Activated naive CD8-positive, alpha-beta T cell treated with anti-CD3 and anti-CD28 coated beads for 36 hours (primary cell): ENCODE data around the gene IQCM. TPM values are rescaled to one million over a fixed set of nuclear protein-coding genes. Genes with fewer than 3 reads are reported as not detected.

ENCODE experiments used
- DNase-seq: peaks from one replicate; pipeline ENCODE4 v3.0.0; 2021
- H3K27ac Mint-ChIP-seq: one replicate; pipeline ENCODE4 v1.8.0; 2022; ENCODE audit warnings: mild to moderate bottlenecking, moderate library complexity, mixed read lengths
- H3K27me3 Mint-ChIP-seq: one replicate; pipeline ENCODE4 v1.8.0; 2022; ENCODE audit warnings: mild to moderate bottlenecking, mixed read lengths
- H3K36me3 Mint-ChIP-seq: one replicate; pipeline ENCODE4 v1.8.0; 2021; ENCODE audit warnings: mild to moderate bottlenecking, mixed read lengths
- H3K4me1 Mint-ChIP-seq: one replicate; pipeline ENCODE4 v1.8.0; 2021; ENCODE audit warnings: mixed read lengths
- H3K4me3 Mint-ChIP-seq: one replicate; pipeline ENCODE4 v1.8.0; 2022; ENCODE audit warnings: mild to moderate bottlenecking, moderate library complexity, mixed read lengths
- H3K9me3 Mint-ChIP-seq: one replicate; pipeline ENCODE4 v1.8.0; 2022; ENCODE audit warnings: mixed read lengths
- total RNA-seq, 2 experiments: library from RNA; stranded (reverse); gene quantifications; one replicate each; pipeline ENCODE4 v1.2.3, GENCODE V29; 2021

Gene IQCM, protein sequence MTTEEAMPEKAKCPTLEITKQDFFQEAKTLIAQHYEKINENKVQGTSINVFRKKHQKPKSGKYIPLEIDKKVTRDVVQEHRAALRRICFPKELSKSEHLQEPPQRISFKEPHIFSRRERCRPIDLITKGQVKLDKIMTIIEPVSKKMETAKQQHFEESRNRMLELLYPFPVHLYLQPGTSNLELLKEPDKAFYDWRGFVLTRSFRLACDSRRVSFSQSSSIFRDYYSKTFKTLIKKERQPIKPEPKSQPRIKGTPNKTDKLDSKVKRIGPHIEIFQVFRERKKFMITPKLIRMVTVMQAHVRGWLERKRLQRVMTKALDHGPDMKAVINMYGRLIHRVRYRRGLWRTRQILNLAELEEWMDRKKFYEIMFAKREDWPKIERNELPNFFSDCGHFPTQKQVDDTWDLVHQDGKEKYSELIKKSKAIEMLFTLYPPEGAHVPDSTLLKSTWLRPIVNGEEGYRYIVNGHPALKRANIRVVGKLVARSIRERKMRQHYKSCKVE
- total RNA-seq: not detected

DNA sequence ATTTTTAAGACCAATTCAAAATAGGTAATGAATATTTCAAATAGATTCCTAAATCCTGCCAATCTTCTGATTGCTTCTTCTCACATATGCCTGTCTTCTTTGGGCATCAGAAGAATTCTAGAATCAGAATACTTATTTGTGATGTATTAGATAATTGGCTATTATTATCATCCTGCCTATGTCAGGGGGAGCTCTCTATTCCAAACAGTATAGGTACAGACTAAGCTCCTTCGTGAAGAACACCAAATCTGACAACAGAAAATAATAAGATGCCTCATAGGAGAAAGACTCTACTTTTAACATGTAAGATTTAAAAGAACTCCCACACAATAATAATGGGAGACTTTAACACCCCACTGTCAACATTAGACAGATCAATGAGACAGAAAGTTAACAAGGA is at the start of gene IQCM:
Gene IQCM, minus strand, starts transcription at position 101 of the 400 bp plus-strand sequence. CDS start 73,152 bp downstream, outside the sequence.
- Mint-ChIP-seq H3K27me3 (no peaks in the 10 kb centered on the region), H3K36me3 (no peaks in the 10 kb centered on the region), H3K9me3 (no peaks in the 10 kb centered on the region), H3K4me3 (no peak within 1 kb of the TSS), H3K4me1 (no peaks in the 10 kb centered on the region), H3K27ac (no peak within 1 kb of the TSS)
- DNase-seq: no peak

DNA sequence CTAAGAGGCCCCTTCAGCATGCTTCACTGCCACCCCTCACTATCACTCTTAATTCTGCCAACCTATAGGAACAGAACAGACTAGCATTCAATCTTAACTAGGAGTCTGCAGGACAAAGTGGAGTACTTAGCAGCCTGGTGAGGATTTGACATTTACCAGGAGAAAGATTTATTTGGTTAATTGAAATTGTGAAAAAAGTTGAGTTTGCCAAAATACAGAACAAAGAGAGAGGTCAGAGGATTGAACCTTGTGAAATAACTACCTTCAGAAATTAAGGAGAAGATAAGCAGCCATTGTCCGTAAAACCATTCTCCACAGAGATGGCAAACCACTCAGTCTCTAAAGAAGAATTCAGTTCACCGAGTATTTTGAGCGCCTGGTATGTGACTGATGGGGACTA is 41.8 kb upstream of the IQCM start:
- DNase-seq: no peak
- Mint-ChIP-seq H3K4me3 (no peak overlapping the region), H3K4me1 (no peaks in the 10 kb centered on the region), H3K27ac (no peak overlapping the region), H3K27me3 (no peaks in the 10 kb centered on the region), H3K36me3 (no peaks in the 10 kb centered on the region), H3K9me3 (peaks cover 5% of the 10 kb centered on the region)

DNA sequence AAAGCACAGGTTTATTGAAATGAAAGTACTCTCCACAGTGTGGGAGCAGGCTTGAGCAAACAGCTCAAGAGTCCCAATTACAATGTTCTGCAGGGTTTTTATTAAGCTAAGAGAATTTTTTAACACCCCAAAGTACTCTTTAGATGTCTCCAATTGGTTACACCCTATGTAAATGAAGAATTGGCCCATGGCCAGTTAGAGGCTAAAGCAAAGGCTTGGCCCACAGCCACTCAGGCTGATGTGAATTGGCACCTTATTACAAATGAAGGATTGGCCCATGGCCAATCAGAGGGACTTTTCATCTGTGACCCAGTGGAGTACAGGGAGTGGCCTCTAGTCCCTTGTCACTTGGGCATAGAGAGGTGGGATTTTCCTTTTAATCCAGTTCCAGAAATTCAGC is 30.1 kb upstream of the IQCM start:
- H3K27me3 Mint-ChIP-seq: no peaks in the 10 kb centered on the region
- no peaks in the 10 kb centered on the region for H3K9me3 Mint-ChIP-seq
- no peak for DNase-seq
- no peaks in the 10 kb centered on the region for H3K4me1 Mint-ChIP-seq
- H3K4me3 Mint-ChIP-seq: no peak overlapping the region
- no peak overlapping the region for H3K27ac Mint-ChIP-seq
- H3K36me3 Mint-ChIP-seq: no peaks in the 10 kb centered on the region

DNA sequence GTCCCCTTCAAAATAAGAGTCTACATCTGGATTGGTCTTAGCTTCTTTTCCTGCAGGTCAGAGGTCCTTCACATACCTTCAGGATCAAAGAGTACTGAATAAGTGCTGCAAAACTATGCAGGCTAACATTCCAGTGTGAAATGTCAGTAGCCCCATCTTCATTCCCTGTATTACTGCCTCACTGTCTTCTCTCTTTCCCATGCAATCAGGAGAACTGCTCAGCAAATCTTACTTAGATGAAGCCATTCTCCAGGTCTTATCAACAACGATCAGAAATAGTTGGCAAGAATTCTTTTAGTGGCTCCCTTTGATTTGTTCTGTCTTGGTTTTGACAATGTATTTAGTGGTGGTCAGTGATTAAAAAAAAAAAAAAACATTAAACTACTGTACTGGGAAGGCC is 26.0 kb upstream of the IQCM start:
- Mint-ChIP-seq H3K4me3 (no peak overlapping the region), H3K9me3 (no peaks in the 10 kb centered on the region), H3K4me1 (no peaks in the 10 kb centered on the region), H3K36me3 (no peaks in the 10 kb centered on the region), H3K27ac (no peak overlapping the region), H3K27me3 (peaks cover 3% of the 10 kb centered on the region)
- DNase-seq: no peak

DNA sequence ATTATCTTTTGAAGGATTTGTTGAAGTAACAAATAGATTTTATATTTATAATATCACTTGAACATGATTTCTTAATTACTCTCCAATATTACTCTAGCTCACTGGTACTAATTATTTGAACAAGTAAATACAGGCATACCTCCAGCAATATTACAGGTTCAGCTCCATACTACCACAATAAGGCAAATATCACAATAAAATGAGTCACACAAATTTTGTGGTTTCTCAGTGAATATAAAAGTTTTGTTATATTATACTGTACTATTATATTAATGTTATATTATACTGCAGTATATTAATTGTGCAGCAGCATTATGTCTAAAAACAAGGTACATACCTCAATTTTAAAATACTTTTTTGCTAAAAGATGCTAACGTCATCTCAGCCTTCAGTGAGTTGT is 22.4 kb upstream of the IQCM start:
- Mint-ChIP-seq H3K4me3 (no peak overlapping the region), H3K4me1 (no peaks in the 10 kb centered on the region), H3K27ac (no peak overlapping the region), H3K36me3 (no peaks in the 10 kb centered on the region), H3K9me3 (peaks cover 2% of the 10 kb centered on the region), H3K27me3 (peaks cover 4% of the 10 kb centered on the region)
- no peak for DNase-seq

DNA sequence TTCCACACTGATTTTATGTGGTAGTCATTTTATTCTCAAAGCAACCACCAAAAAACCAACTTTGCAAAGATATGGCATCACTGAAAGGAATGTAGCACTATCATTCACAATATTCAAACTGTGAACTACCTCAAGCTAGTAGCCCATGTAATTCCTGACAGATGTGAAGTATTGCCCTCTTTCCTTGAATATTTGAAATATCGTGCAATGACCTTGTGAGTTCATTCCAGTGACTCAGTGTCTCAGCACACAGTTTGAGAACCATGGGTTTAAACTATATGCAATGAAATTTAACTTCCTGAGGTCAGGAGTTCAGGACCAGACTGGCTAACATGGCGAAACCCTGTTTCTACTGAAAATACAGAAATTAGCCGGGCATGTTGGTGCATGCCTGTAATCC is 20.9 kb upstream of the IQCM start:
- Mint-ChIP-seq H3K4me1 (no peaks in the 10 kb centered on the region), H3K9me3 (peaks cover 2% of the 10 kb centered on the region), H3K27me3 (peaks cover 4% of the 10 kb centered on the region), H3K36me3 (no peaks in the 10 kb centered on the region), H3K4me3 (no peak overlapping the region), H3K27ac (no peak overlapping the region)
- DNase-seq: no peak

DNA sequence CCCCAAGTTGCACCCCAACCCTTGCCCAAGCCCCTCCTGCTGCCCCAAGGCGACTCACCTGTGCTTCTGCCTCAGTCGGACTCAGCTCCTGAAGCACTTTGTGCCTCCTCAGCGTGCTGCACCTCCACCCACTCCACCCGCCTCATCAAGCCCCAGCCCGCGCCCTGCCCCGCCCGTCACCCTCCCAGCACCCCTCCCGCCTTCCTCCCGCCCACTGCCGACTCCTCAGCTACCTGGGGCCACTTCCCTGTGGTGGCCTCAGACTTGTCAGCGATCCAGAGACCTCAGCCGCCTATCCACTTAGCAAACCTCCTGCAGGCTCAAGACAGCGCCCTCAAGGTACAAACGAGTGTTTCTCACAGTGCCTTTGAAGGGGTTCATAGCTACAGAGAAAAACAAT is 19.6 kb upstream of the IQCM start:
- Mint-ChIP-seq H3K36me3 (no peaks in the 10 kb centered on the region), H3K9me3 (peaks cover 2% of the 10 kb centered on the region), H3K4me3 (no peak overlapping the region), H3K4me1 (no peaks in the 10 kb centered on the region), H3K27ac (no peak overlapping the region), H3K27me3 (peaks cover 4% of the 10 kb centered on the region)
- no peak for DNase-seq

DNA sequence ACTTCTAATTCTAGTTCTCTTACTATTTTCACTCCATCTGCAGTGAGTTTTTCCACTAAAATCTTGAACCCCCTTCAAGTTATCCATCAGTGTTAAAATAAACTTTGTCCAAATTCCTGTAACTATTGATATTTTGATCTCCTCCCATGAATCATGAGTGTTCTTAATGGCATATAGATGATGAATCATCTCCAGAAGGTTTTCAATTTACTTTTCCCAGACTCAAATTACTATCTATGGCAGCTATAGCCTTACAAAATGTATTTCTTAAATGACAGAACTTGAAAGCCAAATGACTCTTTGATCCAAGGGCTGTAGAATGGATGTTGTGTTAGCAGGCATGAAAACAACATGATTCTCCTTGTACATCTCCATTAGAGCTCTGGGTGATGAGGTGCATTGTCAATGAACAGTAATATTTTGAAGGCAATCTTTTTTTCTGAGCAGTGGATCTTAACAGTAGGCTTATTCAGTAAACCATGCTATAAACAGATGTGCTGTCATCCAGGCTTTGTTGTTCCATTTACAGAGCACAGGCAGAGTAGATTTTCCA is 16.1 kb upstream of the IQCM start:
- Mint-ChIP-seq H3K36me3 (no peaks in the 10 kb centered on the region), H3K27me3 (peaks cover under 1% of the 10 kb centered on the region), H3K4me1 (no peaks in the 10 kb centered on the region), H3K9me3 (peaks cover 2% of the 10 kb centered on the region), H3K4me3 (no peak overlapping the region), H3K27ac (no peak overlapping the region)
- no peak for DNase-seq

DNA sequence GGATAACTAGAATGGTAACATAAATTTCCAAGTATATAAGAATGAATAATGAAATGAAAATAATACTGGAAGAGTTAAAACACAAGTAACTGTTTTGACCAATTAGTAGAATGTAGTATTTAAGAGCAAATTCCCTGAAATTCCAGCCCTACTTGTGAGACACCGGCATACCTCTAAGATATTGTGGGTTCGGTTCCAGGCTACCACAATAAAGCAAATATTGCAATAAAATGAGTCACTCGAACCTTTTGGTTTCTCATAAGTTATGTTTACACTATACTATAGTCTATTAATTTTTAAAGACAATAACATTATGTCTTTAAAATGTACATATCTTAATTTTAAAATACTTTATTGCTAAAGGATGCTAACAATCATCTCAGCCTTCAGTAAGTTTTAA is 15.2 kb upstream of the IQCM start:
- no peak overlapping the region for H3K4me3 Mint-ChIP-seq
- no peaks in the 10 kb centered on the region for H3K4me1 Mint-ChIP-seq
- H3K36me3 Mint-ChIP-seq: no peaks in the 10 kb centered on the region
- H3K27ac Mint-ChIP-seq: no peak overlapping the region
- H3K9me3 Mint-ChIP-seq: peaks cover 2% of the 10 kb centered on the region
- no peak for DNase-seq
- no peaks in the 10 kb centered on the region for H3K27me3 Mint-ChIP-seq

DNA sequence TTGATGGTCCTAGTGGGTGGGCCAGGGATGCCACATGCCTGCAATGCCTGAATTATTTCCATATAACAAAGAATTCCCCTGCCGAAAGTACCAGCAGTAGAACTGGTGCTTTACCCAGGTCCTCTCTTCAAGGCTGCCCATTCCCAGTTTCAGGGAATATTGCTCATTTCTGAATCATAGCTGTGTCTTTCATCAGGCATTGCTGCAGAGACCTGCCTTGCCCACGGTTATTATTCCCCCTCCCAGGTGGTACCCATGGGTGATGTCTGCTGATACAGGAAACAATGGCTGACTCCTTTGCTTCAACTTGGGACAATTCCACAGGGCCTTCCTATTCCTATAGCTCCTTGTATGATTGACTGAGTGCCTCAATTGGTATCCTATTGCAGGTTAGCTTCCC is 9.7 kb upstream of the IQCM start:
- H3K36me3 Mint-ChIP-seq: no peaks in the 10 kb centered on the region
- H3K9me3 Mint-ChIP-seq: no peaks in the 10 kb centered on the region
- no peaks in the 10 kb centered on the region for H3K27me3 Mint-ChIP-seq
- H3K27ac Mint-ChIP-seq: no peak overlapping the region
- H3K4me3 Mint-ChIP-seq: no peak overlapping the region
- H3K4me1 Mint-ChIP-seq: no peaks in the 10 kb centered on the region
- DNase-seq: no peak

DNA sequence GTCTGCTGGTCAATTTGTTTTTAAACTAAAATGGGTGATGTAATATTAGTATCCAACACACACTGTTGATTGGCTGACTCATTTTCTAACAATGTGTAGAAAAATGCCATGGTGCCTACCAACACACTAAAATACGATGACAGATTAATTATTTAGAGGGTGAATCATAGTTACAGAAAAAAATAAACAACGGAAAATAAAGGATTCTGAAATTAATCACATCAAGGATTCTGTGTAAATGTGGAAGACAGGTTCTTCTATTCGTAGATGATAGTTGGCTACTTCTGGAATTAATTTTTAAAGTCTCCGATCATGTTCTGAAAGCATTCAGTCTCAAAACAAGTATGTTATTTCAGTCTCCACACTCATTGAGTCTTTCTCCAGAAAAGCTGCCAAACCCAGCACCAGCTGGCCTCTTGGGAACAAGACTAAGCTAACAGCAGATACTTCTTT is 8.2 kb upstream of the IQCM start:
- Mint-ChIP-seq H3K36me3 (no peaks in the 10 kb centered on the region), H3K27ac (no peak overlapping the region), H3K27me3 (no peaks in the 10 kb centered on the region), H3K4me3 (no peak overlapping the region), H3K9me3 (no peaks in the 10 kb centered on the region), H3K4me1 (no peaks in the 10 kb centered on the region)
- no peak for DNase-seq

DNA sequence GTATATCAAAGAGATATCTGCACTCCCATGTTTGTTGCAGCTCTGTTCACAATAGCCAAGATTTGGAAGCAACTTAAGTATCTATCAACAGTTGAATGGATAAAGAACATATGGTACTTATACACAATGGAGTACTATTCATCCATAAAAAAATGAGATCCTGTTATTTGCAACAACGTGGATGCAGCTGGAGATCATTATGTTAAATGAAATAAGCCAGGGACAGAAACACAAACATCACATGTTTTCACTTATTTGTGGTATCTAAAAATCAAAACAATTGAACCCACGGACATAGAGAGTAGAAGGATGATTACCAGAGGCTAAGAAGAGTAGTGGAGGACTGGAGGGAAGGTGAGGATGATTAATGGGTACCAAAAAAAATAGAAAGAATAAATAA is 14.2 kb downstream of the IQCM start:
- DNase-seq: no peak
- no peaks in the 10 kb centered on the region for H3K4me1 Mint-ChIP-seq
- no peaks in the 10 kb centered on the region for H3K27me3 Mint-ChIP-seq
- no peak overlapping the region for H3K27ac Mint-ChIP-seq
- no peak overlapping the region for H3K4me3 Mint-ChIP-seq
- no peaks in the 10 kb centered on the region for H3K36me3 Mint-ChIP-seq
- H3K9me3 Mint-ChIP-seq: peaks cover 3% of the 10 kb centered on the region

DNA sequence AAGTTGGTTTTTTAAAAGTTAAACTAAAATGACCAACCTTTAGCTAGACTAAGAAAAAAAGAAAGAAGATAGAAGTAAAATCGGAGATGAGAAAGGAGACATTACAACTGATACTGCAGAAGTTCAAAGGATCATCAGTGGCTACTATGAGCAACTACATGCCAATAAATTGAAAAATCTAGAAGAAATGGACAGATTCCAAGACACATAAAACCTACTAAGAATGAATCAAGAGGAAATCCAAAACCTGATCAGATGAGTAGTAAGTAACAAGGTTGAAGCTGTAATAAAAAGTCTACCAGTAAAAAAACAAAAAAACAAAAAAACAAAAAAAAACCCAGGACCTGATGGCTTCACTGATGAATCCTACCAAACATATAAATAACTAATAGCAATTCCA is 16.1 kb downstream of the IQCM start:
- no peak overlapping the region for H3K27ac Mint-ChIP-seq
- peaks cover 3% of the 10 kb centered on the region for H3K9me3 Mint-ChIP-seq
- no peaks in the 10 kb centered on the region for H3K36me3 Mint-ChIP-seq
- no peaks in the 10 kb centered on the region for H3K27me3 Mint-ChIP-seq
- no peak overlapping the region for H3K4me3 Mint-ChIP-seq
- no peaks in the 10 kb centered on the region for H3K4me1 Mint-ChIP-seq
- DNase-seq: no peak

DNA sequence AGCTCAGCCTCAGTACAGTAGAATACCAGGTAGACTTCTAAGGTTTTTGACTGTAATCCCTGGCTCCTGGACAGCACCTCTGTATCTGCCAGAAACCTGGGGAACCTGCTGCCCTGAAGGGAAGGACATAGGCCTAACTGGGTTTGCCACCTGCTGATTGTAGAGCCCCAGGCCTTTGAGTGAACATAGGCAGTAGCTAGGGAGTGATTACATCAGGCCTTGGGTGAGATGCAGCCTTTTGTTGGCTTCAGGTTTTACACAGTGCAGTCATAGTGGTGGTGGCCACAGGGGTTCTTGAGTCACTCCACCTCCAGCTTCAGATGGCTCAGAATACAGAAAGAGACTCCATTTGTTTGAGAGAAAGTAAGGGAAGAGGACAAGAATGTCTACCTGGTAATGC is 19.3 kb downstream of the IQCM start:
- H3K9me3 Mint-ChIP-seq: peaks cover 1% of the 10 kb centered on the region

DNA sequence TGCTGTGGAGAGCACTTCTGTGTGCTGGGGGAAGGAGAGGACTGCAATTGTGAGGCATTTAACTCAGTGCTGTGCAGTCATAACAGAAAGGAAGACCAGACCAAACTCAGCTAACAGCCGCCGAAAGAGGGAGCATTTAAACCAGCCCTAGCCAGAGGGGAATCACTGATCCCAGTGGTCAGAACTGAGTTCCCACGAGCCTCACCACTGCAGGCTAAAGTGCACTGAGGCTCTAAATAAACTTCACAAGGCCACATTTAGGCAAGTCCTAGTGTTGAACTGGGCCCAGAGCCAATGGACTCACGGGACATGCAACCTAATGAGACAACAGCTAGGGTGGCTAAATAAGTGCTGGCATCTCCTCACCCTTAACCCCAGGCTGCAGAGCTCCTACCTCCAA is 20.4 kb downstream of the IQCM start:
- no peaks in the 10 kb centered on the region for H3K36me3 Mint-ChIP-seq
- no peaks in the 10 kb centered on the region for H3K4me1 Mint-ChIP-seq
- no peaks in the 10 kb centered on the region for H3K27me3 Mint-ChIP-seq

More for the DNA sequence above, 19.3 kb downstream of the IQCM start:
- DNase-seq: no peak
- no peaks in the 10 kb centered on the region for H3K4me1 Mint-ChIP-seq
- no peaks in the 10 kb centered on the region for H3K27me3 Mint-ChIP-seq
- no peaks in the 10 kb centered on the region for H3K36me3 Mint-ChIP-seq
- H3K27ac Mint-ChIP-seq: no peak overlapping the region
- no peak overlapping the region for H3K4me3 Mint-ChIP-seq

DNA sequence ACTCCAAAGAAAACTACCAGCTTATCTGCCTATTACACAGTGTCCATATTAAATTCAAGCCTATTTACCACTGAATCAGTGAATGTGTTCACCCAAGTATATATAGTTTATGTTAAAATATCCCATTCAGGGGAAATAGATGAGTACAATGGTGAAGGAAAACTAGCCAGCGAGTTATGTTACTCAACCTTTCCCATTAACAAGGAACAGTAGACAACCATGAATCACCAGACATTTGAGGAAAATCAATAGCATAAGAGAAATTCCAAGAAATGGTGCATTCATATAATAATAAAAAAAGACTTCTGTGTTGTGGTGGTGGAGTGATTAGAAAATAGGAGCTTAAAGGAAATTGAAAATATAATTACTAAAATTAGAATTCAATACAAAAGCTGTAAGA is 21.3 kb downstream of the IQCM start:
- Mint-ChIP-seq H3K27ac (no peak overlapping the region), H3K9me3 (no peaks in the 10 kb centered on the region), H3K4me3 (no peak overlapping the region), H3K27me3 (no peaks in the 10 kb centered on the region), H3K4me1 (no peaks in the 10 kb centered on the region), H3K36me3 (no peaks in the 10 kb centered on the region)
- no peak for DNase-seq

More for the DNA sequence above, 20.4 kb downstream of the IQCM start:
- Mint-ChIP-seq H3K27ac (no peak overlapping the region), H3K9me3 (no peaks in the 10 kb centered on the region), H3K4me3 (no peak overlapping the region)
- no peak for DNase-seq
